K562 (cell line): ENCODE measurements around the gene WWOX. TPM values are rescaled to one million over a fixed set of nuclear protein-coding genes. Genes with fewer than 3 reads are reported as not detected.

Experiments
- POLR2B ChIP-seq: fragments of 450-650 bp; IDR thresholded peaks from 2 replicates; pipeline ENCODE4 v1.6.1; 2018; ENCODE audit warnings: low read depth; ENCODE audit not compliant: partially characterized antibody
- RUNX1 ChIP-seq: sonication (generic); IDR thresholded peaks from 2 replicates; pipeline ENCODE4 v1.6.1; 2016; ENCODE audit warnings: antibody characterized with exemption, low read depth
- SRSF9 ChIP-seq: fragments of 200-400 bp; formaldehyde crosslinking; IDR thresholded peaks from 2 replicates; pipeline ENCODE4 v1.6.1; 2017; ENCODE audit warnings: low read depth, low read length, borderline replicate concordance
- ZNF165 ChIP-seq: fragments of 250-450 bp; sonication (Bioruptor Pico); IDR thresholded peaks from 2 replicates; pipeline ENCODE4 v1.4.0; 2020; ENCODE audit warnings: borderline replicate concordance
- ZNF232 ChIP-seq: sonication (generic); formaldehyde crosslinking; IDR thresholded peaks from 2 replicates; pipeline ENCODE4 v1.8.0; 2022; ENCODE audit warnings: mild to moderate bottlenecking, missing genetic modification reagents
- polyA plus RNA-seq, 8 experiments: library from polyadenylated mRNA; depleted of rRNA in 4 of 8; stranded (reverse) in 5 of 8; unstranded in 3 of 8; fragments of >200 nt; fragmentation: Nextera tagmentation in 2 of 8; fragmentation: Illumina TruSeq in 1 of 8; extraction: Ambion mirVana in 2 of 8; extraction: Trizol in 1 of 8; gene quantifications; 2 replicates each; pipeline versions ENCODE4 v1.2.1 to v1.2.3, GENCODE V29; 2011 to 2014; ENCODE audit warnings: inconsistent platforms in 1 of 8, missing spikeins in 1 of 8
- total RNA-seq, 7 experiments: library from RNA; depleted of rRNA in 6 of 7; stranded (reverse); fragments of >200 nt in 6 of 7; fragmentation: Illumina TruSeq in 2 of 7; extraction: Trizol in 2 of 7; gene quantifications; 2 replicates each; pipeline versions ENCODE4 v1.2.1 to v1.2.3, GENCODE V29; 2011 to 2021; ENCODE audit warnings: low replicate concordance in 1 of 7
- TF ChIP-seq, protein P1 (sequence below): fragments of 450-650 bp; IDR thresholded peaks from 2 replicates; pipeline ENCODE4 v1.6.1; 2016; ENCODE audit warnings: mild to moderate bottlenecking, moderate library complexity
- TF ChIP-seq, protein P2 (sequence below): fragments of 450-650 bp; IDR thresholded peaks from 2 replicates; pipeline ENCODE4 v1.6.1; 2016

Gene WWOX
- total and polyA plus RNA-seq, 9 of the 15 experiments (the other 6 are each of a cell fraction or from before 2014, with no cell fraction given), result 1.6 to 22.7 (median 8.1) TPM

DNA sequence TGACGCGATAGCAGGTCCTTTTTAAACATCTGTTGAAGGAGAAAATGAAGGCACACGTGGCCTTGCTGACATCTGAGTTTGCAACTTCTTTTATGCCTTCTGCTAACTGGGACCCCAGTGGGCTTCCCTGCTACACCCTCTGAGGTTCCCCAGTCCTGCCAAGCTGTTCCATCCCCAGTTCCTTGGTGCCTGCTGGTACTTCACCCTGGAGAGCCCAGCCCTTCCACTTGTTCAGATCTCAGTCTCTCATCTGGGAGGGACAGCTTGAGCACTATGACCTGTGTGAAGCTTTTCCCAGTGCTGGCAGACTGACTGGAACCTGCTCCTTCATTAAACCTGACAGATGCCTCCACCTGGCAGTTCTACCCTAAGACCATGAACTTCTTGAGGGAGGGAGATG lies 95.5 kb downstream of the WWOX start (continued):
- TF ChIP-seq, protein P1, sequence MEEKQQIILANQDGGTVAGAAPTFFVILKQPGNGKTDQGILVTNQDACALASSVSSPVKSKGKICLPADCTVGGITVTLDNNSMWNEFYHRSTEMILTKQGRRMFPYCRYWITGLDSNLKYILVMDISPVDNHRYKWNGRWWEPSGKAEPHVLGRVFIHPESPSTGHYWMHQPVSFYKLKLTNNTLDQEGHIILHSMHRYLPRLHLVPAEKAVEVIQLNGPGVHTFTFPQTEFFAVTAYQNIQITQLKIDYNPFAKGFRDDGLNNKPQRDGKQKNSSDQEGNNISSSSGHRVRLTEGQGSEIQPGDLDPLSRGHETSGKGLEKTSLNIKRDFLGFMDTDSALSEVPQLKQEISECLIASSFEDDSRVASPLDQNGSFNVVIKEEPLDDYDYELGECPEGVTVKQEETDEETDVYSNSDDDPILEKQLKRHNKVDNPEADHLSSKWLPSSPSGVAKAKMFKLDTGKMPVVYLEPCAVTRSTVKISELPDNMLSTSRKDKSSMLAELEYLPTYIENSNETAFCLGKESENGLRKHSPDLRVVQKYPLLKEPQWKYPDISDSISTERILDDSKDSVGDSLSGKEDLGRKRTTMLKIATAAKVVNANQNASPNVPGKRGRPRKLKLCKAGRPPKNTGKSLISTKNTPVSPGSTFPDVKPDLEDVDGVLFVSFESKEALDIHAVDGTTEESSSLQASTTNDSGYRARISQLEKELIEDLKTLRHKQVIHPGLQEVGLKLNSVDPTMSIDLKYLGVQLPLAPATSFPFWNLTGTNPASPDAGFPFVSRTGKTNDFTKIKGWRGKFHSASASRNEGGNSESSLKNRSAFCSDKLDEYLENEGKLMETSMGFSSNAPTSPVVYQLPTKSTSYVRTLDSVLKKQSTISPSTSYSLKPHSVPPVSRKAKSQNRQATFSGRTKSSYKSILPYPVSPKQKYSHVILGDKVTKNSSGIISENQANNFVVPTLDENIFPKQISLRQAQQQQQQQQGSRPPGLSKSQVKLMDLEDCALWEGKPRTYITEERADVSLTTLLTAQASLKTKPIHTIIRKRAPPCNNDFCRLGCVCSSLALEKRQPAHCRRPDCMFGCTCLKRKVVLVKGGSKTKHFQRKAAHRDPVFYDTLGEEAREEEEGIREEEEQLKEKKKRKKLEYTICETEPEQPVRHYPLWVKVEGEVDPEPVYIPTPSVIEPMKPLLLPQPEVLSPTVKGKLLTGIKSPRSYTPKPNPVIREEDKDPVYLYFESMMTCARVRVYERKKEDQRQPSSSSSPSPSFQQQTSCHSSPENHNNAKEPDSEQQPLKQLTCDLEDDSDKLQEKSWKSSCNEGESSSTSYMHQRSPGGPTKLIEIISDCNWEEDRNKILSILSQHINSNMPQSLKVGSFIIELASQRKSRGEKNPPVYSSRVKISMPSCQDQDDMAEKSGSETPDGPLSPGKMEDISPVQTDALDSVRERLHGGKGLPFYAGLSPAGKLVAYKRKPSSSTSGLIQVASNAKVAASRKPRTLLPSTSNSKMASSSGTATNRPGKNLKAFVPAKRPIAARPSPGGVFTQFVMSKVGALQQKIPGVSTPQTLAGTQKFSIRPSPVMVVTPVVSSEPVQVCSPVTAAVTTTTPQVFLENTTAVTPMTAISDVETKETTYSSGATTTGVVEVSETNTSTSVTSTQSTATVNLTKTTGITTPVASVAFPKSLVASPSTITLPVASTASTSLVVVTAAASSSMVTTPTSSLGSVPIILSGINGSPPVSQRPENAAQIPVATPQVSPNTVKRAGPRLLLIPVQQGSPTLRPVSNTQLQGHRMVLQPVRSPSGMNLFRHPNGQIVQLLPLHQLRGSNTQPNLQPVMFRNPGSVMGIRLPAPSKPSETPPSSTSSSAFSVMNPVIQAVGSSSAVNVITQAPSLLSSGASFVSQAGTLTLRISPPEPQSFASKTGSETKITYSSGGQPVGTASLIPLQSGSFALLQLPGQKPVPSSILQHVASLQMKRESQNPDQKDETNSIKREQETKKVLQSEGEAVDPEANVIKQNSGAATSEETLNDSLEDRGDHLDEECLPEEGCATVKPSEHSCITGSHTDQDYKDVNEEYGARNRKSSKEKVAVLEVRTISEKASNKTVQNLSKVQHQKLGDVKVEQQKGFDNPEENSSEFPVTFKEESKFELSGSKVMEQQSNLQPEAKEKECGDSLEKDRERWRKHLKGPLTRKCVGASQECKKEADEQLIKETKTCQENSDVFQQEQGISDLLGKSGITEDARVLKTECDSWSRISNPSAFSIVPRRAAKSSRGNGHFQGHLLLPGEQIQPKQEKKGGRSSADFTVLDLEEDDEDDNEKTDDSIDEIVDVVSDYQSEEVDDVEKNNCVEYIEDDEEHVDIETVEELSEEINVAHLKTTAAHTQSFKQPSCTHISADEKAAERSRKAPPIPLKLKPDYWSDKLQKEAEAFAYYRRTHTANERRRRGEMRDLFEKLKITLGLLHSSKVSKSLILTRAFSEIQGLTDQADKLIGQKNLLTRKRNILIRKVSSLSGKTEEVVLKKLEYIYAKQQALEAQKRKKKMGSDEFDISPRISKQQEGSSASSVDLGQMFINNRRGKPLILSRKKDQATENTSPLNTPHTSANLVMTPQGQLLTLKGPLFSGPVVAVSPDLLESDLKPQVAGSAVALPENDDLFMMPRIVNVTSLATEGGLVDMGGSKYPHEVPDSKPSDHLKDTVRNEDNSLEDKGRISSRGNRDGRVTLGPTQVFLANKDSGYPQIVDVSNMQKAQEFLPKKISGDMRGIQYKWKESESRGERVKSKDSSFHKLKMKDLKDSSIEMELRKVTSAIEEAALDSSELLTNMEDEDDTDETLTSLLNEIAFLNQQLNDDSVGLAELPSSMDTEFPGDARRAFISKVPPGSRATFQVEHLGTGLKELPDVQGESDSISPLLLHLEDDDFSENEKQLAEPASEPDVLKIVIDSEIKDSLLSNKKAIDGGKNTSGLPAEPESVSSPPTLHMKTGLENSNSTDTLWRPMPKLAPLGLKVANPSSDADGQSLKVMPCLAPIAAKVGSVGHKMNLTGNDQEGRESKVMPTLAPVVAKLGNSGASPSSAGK, result no peak
- TF ChIP-seq POLR2B (no peak), ZNF232 (CRISPR knock-in tag) (no peak), RUNX1 (no peak), ZNF165 (CRISPR knock-in tag) (no peak), SRSF9 (no peak)
- TF ChIP-seq, protein P2, sequence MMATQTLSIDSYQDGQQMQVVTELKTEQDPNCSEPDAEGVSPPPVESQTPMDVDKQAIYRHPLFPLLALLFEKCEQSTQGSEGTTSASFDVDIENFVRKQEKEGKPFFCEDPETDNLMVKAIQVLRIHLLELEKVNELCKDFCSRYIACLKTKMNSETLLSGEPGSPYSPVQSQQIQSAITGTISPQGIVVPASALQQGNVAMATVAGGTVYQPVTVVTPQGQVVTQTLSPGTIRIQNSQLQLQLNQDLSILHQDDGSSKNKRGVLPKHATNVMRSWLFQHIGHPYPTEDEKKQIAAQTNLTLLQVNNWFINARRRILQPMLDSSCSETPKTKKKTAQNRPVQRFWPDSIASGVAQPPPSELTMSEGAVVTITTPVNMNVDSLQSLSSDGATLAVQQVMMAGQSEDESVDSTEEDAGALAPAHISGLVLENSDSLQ, result no peak
